Fibroblast of gingiva (primary cell): ENCODE results near the gene LCE1A.

ENCODE experiments used
- DNase-seq: peaks from one replicate; pipeline ENCODE4 v3.0.0-alpha.2; 2011; ENCODE audit warnings: low read depth

Gene LCE1A

DNA sequence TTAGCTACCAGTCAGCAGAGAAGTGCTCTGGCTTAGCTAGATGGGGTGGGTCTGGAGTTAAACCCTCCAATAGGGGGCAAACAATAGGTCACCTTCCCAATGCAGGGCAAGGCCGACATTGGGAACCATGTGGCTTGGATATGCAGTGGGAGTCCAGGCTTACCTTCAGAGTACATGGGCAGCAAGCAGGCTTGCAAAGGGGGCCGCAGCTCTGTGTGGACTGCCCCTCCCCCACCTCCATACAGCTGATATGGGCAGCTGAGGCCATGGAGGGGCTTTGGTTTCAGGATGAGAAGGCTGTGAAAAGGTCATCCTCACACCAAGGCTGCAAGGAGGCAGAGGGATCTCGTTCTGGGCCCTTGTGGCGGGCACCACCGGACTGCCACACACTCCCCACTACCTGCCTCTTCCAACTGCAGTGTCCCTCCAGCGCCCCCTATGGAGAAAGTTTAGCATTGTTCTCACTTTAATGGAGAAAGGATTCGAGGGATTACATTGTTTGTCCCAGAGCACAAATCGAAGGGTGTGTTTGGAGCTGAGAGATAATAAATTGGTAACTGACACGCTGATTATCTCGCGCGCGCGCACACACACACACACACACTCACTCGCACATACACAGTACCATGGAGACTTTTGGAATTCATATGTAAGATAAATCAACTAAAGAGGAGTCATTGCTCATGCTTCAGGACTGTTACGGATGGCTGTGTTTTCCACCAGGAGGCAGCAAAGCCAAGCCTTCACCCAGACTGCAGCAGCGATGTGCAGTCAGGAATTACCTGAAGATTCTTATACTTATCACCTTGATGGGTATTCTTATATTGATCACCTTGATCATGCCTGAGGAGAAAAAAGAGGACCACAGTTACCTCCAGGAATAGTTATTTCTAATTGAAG lies 43.8 kb downstream of the LCE1A start:
- peak; percentile 3 for DNase-seq

DNA sequence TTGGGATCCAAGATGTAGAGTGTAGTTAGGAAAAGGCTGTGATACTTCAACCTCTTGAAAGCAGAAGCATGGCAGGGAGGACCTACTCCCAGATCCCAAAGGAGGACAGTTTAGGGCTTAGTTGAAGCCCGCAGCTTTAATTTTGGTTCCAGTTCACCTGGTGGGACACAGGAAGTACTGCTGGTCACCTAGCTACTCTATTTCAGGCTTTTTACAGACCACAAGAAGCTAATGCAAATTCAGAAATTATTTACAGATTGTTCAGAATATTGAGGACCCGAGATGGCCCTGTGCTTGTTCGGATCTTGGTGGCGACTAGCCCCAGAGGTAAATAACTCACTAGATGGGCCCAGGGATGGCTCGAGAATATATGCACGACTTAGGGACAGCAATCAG lies 44.5 kb downstream of the LCE1A start:
- DNase-seq = no peak

- DNase-seq = no peak
These were observed 46.2 kb downstream of the LCE1A start for GRCh38 chr1:152873495-152873894.

DNA sequence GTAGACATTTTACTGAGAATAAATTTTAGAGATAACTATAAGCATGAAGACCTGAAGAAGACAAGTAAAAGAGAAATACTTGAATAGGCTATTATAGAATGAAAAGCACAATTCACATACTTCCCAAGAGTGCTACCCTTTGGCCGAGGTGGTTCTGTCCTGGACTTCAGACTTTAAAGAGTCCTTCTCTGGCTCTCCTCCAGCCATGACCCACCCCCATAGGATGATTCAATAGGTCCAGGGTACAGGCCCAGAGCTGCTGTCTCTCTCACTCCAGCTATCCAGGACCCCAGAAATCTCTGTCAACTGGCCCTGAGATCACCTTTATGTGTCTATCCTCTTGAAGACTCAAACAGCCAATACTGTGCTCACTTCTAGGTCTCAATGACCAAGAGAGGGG lies 49.6 kb downstream of the LCE1A start:
- DNase-seq = no peak
